ENCODE results near the gene ETV4. TPM values are rescaled to one million over a fixed set of nuclear protein-coding genes. Genes with fewer than 3 reads are reported as not detected.

ETV4 gene
- polyA plus RNA-seq, 1 donor from 2014 or later, result not detected

DNA sequence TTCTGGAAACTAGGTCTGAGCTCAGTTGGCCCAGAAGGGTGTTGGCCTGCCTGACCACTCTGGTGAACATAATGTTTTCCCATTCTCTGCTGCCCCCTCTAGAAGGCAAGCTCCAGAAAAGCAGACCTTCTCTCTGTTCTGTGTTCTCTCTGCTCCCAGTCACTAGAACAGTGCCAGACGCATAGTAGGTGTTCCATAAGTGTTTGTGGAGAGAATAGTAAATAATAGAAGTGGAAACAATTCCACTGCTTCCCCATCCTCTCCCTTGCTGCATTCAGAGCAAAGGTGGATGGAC lies 32.2 kb upstream of the ETV4 start:
- peaks cover 16 to 19% (median 17%) of the 10 kb centered on the region in 3 donors for H3K4me1 Mint-ChIP-seq
- H3K4me3 Mint-ChIP-seq, result peak overlapping the region in 2 of 4 donors; percentile 73 to 78
- peak overlapping the region in 2 of 3 donors; percentile 66 to 77 for H3K27ac Mint-ChIP-seq

DNA sequence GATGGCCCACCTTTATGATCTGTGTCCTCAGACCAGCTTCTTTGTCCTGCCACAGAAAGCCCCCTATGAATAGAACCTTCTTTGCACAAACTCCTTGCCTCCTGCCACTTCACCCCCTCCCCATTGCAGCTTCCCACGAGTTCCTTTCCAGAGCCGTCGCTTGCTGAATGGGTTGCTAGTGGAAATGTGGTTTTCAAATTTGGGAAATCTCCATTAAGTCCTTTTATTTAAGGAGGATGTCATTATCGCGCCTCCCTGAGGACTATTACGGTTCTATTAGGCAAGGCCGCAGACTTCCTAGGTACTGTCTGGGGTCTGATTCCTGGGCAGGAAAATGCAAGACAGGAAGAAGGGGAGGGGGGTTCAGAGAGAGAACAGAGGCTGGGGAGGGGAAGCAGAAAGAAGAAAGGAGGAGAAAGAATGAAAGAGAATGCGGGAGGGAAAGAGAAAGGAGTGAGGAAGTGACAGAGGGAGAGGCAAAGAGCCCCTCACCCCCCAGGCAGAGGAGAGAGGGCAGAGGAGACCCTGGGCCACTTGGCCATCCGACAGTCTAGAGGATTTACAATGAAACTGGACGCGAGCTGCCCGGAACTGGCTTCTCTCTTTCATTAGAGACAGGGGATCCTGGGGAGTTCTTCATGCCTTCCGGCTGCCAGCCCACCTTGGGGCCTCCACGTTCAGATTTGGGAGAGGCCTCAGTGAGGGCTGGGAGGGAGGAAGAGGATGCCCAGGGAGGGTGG lies 31.7 kb upstream of the ETV4 start:
- H3K27ac Mint-ChIP-seq, result peak overlapping the region in 2 of 3 donors; percentile 66 to 77

More for the DNA sequence above, 32.2 kb upstream of the ETV4 start:
- Mint-ChIP-seq H3K36me3 (no peaks in the 10 kb centered on the region), H3K9me3 (no peaks in the 10 kb centered on the region), H3K27me3 (peaks cover 3% of the 10 kb centered on the region)

DNA sequence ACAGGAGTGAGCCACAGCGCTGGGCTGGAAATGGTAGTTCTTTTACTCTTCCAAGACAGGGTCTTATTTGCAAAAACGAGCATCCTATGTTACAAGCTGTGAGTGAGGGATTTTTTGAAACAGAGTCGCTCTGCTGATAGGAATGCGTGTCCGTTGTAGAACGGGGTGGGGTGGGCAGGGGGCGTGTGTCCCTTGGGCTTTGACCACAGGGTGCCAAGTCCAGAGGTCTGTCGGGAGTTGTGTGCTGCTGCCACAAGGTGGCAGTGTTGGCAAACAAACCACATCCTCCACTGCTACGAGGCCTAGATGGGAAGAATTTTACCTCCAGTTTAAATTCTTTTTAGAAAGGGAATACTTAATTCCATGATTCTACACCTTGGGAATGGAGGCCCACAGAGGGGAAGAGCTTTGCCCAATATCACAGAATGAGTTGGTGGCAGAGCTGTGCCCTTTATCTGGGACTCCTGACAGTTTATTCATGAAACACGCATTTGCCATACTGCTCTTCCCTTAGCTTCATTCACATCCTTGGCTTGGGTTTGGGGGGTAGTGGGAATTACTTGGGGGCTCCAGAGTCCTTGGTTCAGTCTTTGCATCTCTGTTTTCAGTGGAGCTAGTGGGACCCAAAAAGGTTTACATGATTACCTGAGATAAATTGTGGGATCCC lies 30.6 kb upstream of the ETV4 start:
- H3K27ac Mint-ChIP-seq, result peak overlapping the region in 1 of 3 donors; percentile 50
- H3K4me1 Mint-ChIP-seq, result peaks cover 16 to 19% (median 17%) of the 10 kb centered on the region in 3 donors
- H3K4me3 Mint-ChIP-seq, result peak overlapping the region in 1 of 4 donors; percentile 17
- H3K27me3 Mint-ChIP-seq, result peaks cover 3% of the 10 kb centered on the region
- H3K36me3 Mint-ChIP-seq, result no peaks in the 10 kb centered on the region
- no peaks in the 10 kb centered on the region for H3K9me3 Mint-ChIP-seq

More for the DNA sequence above, 31.7 kb upstream of the ETV4 start:
- Mint-ChIP-seq H3K27me3 (peaks cover 3% of the 10 kb centered on the region), H3K36me3 (no peaks in the 10 kb centered on the region), H3K4me1 (peaks cover 16 to 19% (median 17%) of the 10 kb centered on the region in 3 donors), H3K9me3 (no peaks in the 10 kb centered on the region), H3K4me3 (no peak overlapping the region)

DNA sequence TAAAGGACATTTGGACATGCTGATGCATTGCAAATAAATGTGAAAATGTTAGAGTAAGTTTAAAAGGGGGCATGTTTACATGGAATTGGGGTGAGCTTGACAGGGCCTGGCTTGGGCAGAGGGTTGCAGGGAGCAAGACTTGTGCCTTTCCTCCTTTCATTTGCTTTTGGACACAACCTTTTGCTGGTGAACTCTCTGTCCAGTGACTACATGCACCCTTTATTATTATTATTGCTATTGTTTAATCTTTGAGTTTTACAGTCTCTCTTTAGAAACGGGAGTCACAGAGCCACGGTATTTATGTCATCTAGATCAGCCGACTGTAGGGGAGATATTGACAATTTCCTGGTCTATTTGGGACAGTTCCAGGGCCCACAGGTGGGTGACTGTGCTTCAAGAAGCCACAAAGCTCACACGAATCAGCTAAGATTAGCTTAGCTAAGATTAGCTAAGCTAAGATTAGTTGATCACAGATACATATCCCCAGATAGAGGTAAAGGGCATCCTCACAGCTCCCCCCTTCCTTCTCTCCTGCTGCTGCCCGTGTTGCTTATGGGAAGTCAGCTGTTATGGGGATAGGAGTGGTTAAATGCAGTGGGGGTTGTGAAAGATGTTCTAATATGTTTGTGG lies 28.9 kb upstream of the ETV4 start:
- no peaks in the 10 kb centered on the region for H3K36me3 Mint-ChIP-seq
- H3K4me1 Mint-ChIP-seq, result peaks cover 16 to 18% (median 17%) of the 10 kb centered on the region in 3 donors
- no peaks in the 10 kb centered on the region for H3K9me3 Mint-ChIP-seq
- H3K27me3 Mint-ChIP-seq, result peaks cover 3% of the 10 kb centered on the region
- H3K27ac Mint-ChIP-seq, result no peak overlapping the region
- no peak overlapping the region for H3K4me3 Mint-ChIP-seq

DNA sequence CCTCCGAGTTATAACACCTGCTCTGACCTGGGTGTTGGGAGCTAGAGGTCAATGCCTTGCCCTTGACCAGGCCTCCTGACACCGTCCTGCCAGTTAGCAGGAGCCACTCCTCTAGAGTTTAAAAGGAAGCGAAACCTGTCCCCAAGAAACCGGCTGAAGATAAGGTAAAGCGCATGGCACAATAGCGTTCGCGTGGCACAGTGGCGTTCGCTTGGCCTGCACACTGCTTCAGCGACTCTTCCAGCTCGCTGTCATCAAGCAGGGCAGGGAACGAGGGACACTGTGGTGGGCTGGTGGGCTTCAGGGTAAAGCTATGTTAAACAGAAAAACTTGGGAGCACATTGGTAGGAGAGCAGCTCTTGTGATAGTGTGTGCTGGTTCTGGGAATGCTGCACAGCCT lies 28.2 kb upstream of the ETV4 start:
- Mint-ChIP-seq H3K27me3 (peaks cover 3% of the 10 kb centered on the region), H3K4me3 (no peak overlapping the region), H3K9me3 (no peaks in the 10 kb centered on the region), H3K4me1 (peaks cover 11 to 13% (median 12%) of the 10 kb centered on the region in 3 donors), H3K36me3 (no peaks in the 10 kb centered on the region), H3K27ac (no peak overlapping the region)

DNA sequence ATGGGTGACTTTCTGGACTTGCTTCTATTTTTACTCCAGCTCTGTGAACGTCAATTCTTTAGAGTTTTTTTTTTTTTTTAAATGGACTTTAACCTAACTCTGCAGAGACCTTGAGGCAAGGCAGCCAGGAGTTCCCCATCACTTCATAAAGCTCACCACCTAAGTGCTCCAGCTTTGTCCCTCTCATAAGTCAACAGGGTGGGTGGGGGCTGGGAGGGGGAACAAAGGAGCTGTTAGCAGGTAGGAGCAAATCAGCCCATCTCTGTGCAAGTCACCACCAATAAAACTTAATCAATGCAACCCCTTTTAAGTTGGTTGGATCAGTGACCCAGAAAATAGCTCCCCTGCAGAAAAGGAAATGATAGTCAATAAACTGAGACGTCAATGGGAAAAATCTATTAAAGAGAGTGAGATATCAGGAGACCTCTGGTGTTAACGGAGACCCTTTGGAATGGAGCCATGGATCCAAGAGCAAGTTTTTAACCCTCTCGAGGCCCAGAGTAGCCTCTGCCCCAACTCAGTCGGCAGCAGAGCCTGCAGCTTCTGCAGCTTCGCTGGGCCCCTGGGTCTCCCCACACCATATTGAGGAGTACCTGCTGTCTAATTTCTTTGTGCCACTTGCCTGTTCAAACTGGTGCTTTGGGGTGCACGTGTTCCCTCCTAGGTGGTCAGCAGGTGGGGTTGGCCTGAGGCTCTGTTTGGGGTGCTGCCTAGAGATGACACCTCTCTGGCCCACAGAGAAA lies 27.6 kb upstream of the ETV4 start:
- Mint-ChIP-seq H3K27ac (no peak overlapping the region), H3K27me3 (peaks cover 3% of the 10 kb centered on the region), H3K4me1 (peaks cover 5 to 7% (median 7%) of the 10 kb centered on the region in 3 donors), H3K36me3 (no peaks in the 10 kb centered on the region), H3K9me3 (peaks cover 0 to under 1% (median 0%) of the 10 kb centered on the region in 3 donors), H3K4me3 (no peak overlapping the region)

DNA sequence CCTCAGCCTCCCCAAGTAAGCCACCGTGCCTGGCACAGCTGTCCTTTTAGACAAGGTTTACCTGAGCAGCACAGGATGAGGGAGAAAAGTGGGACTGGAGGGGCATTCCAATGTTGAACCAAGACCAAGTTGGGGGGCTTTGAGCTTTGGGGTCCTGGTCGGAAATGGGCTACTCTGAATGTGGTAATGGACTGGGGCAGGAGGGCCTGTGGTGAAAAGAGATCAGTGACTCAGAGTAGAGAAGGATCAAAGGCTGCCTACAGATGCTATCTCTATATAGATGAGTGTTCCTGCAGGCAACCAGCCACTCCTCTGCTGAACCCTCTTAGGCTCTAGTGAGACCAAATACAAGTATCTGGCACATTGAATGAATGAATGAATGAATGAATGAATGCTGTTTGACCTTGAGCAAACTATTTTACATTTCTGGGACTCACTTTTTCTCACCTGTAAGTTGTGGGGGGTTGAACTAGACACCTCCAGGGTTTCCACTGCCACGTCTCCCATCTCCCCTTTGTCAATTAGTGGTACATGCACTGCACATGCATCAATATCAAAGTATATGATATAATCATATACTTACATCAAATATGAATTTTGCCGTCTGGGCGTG lies 26.3 kb upstream of the ETV4 start:
- no peak overlapping the region for H3K27ac Mint-ChIP-seq
- H3K4me1 Mint-ChIP-seq, result no peaks in the 10 kb centered on the region
- peaks cover 0 to 2% (median 0%) of the 10 kb centered on the region in 3 donors for H3K9me3 Mint-ChIP-seq
- no peak overlapping the region for H3K4me3 Mint-ChIP-seq
- peaks cover 3% of the 10 kb centered on the region for H3K27me3 Mint-ChIP-seq
- H3K36me3 Mint-ChIP-seq, result no peaks in the 10 kb centered on the region

DNA sequence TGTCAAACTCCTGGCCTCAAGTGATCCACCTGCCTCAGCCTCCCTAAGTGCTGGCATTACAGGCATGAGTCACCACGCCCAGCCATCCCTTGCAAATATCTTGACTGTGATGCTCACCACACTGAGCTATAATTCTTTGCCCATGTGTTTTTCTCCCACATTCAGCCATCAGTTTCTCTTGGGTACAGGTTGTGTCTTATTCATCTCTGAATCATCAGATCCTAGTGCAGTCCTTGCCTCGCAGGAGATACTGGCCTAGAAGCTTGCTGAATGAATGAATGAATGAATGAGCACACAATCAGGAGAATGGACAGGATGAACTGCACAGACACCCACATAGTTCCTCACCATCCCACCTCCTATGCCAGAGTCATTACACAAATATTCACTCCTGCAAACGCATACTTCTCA lies 24.4 kb upstream of the ETV4 start:
- Mint-ChIP-seq H3K4me3 (no peak overlapping the region), H3K27ac (no peak overlapping the region), H3K4me1 (no peaks in the 10 kb centered on the region), H3K36me3 (no peaks in the 10 kb centered on the region), H3K9me3 (peaks cover 0 to 2% (median 0%) of the 10 kb centered on the region in 3 donors), H3K27me3 (peaks cover 3% of the 10 kb centered on the region)

DNA sequence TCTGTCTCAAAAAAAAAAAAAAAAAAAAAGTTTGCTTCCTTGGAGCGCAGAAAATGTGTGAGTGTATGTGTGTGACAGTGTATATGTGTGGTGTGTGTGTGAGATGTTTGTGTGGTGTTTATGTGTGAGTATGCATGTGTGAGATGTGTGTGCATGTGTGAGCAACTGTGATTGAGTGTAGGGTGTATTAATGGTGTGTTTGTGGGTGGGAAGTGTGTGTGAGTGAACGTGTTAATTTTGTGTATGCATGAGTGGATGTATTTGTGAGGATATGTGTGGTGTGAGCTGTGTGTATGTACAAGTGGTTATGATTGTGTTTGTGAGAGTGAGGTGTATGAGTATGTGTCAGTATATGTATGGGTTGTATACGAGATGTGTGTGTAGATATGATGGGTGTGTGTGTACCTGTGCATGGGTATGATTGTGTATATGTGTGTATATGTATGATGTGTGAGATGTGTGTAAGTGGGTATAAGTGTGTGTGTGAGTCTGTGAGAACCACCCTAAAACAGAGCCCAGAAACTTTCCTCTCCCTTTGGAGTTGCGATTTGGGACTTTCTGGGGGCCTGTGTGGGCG lies 22.5 kb upstream of the ETV4 start:
- no peak overlapping the region for H3K4me3 Mint-ChIP-seq
- H3K27me3 Mint-ChIP-seq, result peaks cover 7% of the 10 kb centered on the region
- no peaks in the 10 kb centered on the region for H3K36me3 Mint-ChIP-seq
- H3K9me3 Mint-ChIP-seq, result peaks cover 0 to 2% (median 0%) of the 10 kb centered on the region in 3 donors
- no peak overlapping the region for H3K27ac Mint-ChIP-seq
- no peaks in the 10 kb centered on the region for H3K4me1 Mint-ChIP-seq

DNA sequence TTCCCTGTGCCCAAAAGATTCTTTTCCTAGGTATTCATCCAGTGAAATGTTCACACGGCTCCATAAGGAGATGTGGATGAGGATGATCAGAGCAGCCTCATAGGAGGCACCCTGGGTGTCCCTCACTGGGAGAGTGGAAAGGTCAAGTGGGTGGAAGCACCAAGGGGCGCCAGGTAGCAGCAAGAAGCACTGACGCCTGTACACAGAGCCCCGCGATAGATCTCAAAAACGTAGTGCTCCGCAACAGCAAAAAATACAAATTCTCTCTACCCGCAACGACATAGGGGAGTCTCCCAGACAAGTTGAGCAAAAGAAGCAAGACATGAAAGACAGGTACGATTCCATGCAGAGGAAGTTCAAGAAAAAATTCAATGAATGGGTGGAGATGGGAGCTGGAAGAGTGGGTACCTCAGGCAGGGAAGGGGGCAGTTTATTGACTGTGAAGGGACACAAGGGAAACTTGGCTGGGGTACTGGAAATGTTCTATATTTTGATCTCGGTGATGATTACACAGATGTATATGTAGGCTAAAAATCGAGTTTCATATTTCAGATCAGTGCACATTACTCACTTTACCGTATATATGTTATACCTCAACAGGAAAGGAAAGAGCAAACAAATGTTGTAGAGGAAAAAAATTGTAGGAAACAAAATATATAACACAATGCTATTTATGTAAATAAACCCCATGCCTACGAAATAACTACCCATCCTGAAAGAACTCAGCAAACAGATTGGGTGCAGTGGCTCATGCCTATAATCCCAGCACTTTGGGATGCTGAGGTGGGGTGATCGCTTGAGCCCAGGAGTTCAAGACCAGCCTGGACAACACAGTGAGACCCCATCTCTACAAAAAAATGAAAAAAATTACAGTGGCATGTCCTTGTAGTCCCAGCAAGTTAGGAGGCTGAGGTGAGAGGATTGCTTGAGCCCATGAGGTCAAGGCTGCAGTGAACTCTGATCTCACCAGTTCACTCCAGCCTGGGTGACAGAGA lies 17.8 kb upstream of the ETV4 start:
- Mint-ChIP-seq H3K27me3 (peaks cover 24% of the 10 kb centered on the region), H3K36me3 (no peaks in the 10 kb centered on the region), H3K4me1 (no peaks in the 10 kb centered on the region), H3K27ac (no peak overlapping the region), H3K4me3 (no peak overlapping the region), H3K9me3 (peaks cover 0 to 3% (median 2%) of the 10 kb centered on the region in 3 donors)

DNA sequence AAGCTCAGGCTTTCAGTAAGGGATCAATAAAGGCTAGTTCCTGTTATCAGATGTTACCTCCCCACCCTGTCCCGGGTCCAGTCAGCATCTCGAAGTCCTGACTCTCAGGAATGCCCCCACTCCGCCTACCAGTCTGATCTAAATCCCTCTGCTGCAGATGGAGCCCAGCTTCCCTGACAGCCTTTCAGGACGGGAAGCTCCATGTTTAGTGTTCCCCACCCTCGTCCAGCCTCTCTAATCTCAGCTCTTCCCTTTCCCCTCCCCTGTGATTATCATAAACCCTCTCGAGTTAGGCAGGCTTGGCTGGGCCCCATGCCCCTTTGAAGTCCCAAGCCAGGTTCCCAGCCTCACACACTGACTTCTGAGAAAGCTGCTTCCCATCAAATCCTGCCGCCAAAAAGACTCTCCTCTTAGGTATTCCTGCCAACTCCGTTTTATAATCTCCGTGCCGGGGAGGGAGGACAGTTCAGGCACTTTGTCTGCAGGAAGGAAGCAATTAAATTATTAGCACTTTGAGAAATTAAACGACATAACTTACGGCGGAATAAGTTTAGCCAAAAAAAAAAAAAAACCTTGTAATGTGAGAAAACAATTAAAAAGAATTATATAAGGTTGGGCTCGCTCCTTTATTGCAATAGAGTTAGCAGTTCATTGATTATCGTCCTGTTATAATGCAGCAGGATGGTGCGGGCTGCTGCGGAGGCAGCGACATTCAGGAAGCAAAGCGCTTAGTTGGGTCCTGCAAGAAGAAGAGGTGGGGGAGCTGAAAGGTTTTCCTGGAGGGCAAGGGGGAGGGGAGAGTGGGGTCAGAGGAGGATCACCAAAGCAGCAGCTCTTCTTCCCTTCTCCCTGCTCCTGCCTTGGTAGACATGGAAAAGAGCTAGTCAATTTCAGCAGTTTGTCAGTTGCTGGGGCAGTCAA lies 16.8 kb upstream of the ETV4 start:
- no peaks in the 10 kb centered on the region for H3K36me3 Mint-ChIP-seq
- H3K9me3 Mint-ChIP-seq, result peaks cover 0 to 3% (median 0%) of the 10 kb centered on the region in 3 donors
- peaks cover 24% of the 10 kb centered on the region for H3K27me3 Mint-ChIP-seq
- peak overlapping the region in 1 of 4 donors; percentile 79 for H3K4me3 Mint-ChIP-seq
- H3K4me1 Mint-ChIP-seq, result no peaks in the 10 kb centered on the region
- H3K27ac Mint-ChIP-seq, result no peak overlapping the region
